GM19455 (cell line): ENCODE results near the gene PAQR9.
"Not testable (repeated sequence)": the region's sequence is repeated elsewhere in the genome, so short reads cannot be mapped to it uniquely, and the experiment has no call there.

Experiments used
- ATAC-seq: cut with Tn5 transposase; IDR thresholded peaks from one replicate; pipeline ENCODE4 v1.9.1; 2021; ENCODE audit not compliant: unreplicated experiment

PAQR9 gene, protein sequence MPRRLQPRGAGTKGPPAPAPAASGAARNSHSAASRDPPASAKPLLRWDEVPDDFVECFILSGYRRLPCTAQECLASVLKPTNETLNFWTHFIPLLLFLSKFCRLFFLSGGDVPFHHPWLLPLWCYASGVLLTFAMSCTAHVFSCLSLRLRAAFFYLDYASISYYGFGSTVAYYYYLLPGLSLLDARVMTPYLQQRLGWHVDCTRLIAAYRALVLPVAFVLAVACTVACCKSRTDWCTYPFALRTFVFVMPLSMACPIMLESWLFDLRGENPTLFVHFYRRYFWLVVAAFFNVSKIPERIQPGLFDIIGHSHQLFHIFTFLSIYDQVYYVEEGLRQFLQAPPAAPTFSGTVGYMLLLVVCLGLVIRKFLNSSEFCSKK

DNA sequence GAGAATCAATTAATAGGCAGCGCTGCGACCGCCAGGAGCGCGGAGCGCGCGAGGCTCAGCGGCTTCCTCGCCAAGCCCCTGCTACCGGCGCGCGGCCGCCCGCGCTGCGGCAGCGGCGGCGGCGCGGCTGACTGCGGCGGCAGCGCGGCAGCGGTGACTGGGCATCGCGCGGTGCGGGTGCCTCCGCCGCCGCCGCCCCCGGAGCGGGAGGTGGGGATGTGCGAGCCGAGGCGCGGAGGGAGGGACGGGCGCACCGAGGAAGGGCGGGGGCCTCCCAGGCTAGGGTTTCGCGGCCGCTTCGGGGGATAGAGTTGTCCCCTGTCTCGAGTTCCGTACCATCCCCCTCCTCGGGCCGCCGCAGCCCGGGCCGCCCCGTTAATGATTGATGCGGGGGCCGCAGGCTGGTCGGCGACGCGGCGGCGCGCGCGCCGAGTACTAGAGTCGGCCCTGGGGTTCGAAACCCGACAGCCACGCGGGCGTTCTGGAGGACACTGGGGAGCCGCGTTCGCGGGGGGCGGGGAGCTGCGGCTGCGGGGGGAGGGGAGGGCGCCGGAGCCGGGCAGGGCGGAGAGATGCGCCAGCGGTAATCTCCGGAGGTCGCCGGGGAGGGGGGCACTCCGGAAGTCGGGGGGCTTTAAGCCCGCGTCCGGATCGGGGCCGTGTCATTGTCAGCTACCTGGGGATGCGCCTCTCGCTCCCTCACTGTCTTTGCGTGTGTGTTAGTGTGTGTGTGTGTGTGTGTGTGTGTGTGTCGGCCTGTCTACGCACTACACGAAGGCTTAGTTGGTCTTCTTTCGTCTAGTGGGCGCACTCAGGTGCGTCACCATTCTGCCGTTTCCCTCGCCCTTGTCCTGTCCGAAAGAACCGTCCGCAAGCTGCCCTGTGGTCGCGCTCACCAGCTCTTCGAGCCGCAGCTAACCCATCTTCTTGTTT is at the start of gene PAQR9:
TSS of gene PAQR9 (minus strand) at position 159 of the 933 bp plus-strand sequence. CDS start 338 bp downstream, outside the sequence.
- no peak for ATAC-seq

DNA sequence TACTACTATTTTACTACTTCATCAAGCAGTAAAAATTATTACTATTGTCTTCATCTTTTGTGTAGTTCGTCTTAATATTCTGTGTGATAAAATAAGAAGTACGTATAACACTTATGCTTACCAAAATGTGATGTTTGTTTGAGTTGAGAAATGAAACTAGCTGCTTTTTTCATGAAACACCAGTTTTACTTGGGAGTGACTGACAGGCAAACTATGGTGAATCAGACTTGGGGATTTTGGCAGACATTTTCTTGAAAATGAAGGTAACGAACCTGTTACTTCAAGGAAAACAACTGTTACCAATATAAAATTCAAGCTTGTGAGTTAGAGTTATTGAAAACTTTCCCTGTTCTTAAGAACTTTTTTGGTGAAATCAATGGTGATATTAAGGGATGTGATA is 48.2 kb upstream of the PAQR9 start:
- no peak for ATAC-seq

DNA sequence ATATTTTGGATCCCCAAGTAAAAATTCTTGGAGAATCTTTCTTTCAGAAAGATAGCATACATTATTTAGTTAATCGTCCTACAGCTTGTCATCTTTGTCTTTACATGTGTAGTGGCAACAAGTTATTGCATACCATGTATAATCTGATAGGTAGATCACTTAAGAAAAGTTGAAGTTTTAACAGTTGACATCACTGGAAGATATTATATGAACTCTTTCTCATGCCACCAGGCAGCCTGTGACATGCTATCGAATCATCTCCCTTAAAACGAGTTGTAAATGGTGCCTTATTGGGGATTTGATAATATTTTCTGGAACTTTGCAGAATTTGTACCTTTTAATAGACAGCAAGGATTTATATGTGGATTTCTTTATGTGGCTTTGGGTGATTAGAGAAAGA is 46.5 kb upstream of the PAQR9 start:
- ATAC-seq = no peak

DNA sequence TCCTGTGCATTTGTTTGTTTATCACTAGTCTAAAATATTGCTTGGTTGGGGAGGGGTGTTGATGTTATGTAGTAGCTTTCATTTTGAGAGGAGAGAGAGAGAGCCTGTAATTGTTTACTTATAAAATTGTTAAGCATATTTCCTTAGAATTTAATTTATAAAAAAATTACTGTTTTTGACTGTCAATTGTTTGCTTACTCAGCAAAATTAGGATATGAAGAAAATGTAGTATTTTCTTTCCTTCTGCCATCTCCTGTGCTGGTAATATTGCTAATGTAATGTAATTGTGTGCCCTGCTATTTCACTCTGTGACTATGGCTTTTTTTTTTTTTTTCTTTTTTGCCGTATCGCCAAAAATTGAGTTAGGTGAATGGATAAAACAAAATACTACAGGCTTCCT is 41.3 kb upstream of the PAQR9 start:
- no peak for ATAC-seq

DNA sequence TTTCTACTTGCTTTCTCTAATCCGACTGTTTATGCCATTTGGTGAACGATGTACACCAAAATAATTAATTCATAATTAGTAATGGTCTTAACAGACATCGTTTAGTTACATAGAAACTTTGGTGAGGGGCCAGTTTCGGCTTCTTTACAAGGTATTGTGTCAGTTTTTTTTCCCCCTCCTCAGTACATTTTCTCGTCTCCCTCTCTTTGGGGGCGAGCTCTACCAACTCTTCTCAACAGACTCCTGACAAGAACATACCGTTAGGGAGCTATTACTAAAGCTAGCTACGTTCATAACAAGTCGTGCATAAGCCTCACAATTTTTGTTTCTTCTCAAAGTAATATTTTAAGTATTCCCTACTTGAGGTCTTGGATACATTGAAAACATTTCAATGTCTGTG is 39.3 kb upstream of the PAQR9 start:
- ATAC-seq = no peak

DNA sequence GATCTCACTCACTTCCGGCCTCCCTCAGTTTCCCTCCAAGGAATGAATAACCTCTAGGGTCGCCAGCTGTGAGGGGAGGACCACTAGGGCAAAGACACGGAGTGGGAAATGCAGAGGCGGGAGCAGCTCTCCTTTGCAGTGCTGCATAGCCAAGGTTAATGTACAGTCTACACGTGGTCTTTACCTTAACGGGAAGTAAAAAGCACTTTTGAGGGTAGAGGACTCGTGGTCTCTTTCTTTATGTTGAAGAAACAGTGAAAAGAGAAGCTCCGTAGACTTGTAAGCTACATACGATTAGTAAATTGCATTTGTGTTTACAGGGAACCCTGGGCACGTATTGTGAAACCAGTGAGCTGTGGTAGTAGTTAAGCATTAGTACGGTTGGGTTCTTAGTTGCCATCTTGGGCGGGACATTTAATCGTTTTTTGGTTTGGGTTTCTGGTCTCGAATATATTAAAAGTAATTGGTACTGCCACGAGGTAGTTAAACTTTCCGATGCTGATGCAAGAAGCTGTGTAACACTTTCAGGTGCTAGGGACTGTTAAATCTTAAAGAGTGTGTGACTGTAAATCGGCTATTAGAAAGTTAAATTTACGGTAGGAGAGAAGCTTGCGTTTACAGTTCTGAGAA is 38.7 kb upstream of the PAQR9 start:
- ATAC-seq = peak; percentile 35

DNA sequence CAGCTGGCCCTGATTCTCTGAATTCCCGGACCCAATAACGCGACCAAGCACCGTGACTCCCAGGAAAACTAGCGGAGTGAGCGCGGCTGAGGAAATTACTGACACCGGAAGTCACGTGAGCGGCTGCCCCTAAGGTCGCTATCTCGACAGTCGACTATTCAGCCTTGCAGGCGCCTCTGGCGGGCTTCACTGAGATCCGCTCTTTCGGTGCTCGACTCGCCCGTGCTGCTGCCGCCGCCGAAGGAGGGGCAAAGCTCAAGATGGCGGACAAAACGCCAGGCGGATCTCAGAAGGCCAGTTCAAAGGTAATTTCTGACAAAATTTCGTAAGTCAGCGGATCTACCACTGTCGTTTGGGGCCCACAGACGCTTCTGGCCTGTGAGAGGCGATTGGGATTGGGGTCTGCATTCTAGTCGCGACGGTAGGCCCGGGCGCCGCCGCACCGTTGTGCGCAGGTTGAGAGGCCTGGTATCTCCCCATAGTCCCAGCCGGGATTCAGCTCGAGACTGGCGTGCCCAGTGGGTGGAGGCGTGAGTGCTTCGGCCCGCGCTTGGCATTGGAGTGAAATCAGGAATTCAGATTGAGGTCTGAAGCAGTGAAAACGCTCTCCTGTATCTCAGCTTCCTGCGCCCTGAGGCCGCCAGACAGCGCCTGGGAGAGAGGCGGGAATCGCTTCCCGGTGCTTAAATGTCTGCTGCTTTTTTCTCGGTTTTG is 38.1 kb upstream of the PAQR9 start, which contains the start of gene U2SURP:
TSS of gene U2SURP (plus strand) at position 202 of the 714 bp plus-strand sequence. CDS start at position 261, 59 bp downstream.
- ATAC-seq = peak; percentile 91

DNA sequence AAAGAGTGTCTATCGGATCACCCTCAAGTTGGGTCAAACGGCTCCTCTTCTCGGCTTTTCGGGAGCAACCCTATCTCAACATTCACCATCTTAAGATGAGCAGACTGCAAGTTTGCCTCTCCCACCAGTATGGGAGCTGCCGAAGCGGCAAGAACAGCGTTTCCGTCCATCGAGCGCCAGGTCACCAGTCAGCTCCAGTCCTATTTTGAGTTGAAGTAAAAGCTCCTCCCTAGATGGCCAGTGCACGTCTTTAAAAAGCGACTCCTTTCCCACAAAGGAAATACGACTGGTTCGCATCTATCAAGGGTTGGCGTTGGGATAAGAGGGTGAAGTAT is 37.5 kb upstream of the PAQR9 start:
- peak; percentile 73 for ATAC-seq

DNA sequence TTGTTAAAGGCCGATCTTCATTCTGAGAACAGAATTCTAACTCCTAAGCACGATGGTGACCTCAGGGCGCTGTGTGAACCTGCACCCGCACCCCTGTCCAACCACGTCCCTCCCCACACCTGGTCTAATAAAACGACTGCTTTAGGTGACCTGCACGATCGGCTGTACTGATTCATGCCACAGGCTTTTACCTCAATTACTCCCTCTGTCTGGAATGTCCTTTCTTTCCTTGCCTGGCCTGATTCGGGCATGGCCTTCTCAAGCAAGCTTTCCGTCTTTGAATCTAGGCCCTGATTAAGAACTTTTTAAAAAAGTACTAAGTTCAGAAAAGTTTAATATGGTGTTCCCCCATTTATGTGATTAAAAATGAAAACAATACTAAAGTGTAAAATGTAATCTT is 37.1 kb upstream of the PAQR9 start:
- ATAC-seq = no peak

DNA sequence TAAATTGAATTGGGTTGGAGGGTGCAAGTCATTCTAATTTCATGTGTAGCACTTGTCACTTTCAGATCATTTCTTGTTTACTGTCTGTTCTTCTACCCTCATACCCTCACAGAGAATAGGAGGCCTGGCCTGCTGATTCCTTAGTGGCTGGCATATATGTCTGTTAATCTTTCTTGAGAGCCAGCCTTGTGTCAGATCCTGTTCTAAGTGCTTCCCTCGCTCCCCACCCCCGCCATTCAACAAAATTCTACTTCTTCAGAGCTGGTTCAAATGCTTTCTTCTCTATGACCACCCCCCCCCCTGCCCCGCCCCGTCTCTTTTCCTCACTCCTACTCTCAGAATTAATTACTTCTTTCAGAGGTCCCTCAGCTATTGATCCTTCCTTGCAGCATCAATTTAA is 36.4 kb upstream of the PAQR9 start:
- ATAC-seq = no peak

DNA sequence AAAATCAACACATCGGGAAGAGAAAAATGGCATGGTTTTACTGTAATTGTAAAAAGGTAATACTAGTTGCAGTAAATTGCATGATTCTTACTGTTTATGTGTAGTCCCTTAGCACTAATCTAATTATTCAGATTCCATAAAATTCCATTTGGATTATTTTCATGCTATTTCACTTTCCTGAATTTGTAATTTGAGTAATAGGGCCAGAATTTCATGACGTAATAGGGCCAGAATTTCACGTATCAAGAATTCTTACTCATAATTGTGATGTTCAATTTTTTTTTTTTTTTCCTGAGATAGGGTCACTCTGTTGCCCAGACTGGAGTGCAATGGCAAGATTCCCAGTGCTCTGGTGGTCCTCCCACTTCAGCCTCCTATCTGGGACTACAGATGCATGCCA is 35.0 kb upstream of the PAQR9 start:
- ATAC-seq = no peak

DNA sequence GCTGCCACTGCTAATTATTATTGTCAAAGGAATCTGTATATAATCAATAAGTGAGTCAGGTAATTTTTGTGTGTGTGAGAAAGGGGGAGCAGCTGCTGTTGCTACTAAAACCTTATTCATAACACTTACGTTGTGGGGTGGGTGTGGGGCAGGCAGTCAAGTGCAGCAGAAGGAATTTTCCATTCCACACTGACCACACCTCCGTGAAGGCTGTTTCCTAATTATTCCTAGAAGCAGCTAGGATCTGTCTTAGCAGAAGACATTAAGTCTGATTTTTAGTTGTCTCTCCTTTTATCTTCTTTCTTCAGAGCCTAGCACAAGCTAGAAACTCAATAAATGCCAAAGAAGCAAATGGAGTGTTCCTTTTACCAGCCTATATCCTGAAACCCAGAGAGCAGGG is 33.9 kb upstream of the PAQR9 start:
- ATAC-seq = no peak

DNA sequence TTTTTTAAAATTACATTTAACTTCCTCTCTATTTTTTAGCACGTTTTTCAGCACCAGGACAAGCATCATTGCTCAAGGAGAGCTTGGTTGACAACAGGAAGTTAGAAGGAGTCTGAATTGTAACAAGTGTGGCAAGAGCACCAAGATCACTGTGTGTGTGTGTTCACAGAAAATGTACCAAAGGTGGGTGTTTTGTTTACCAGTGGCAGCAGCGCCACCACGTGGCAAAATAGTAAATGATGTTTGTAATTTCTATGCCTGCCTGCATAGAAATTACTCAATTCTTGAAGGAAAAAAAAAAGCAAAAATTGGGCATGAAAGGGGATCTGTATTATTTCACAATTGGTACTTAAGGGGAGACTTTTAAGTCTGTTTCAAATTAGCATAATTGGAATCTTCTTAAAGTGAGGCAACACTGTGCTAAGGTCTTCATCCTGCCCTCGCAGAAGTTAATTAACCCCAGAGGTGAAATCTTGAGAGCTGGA is 30.5 kb upstream of the PAQR9 start:
- no peak for ATAC-seq

DNA sequence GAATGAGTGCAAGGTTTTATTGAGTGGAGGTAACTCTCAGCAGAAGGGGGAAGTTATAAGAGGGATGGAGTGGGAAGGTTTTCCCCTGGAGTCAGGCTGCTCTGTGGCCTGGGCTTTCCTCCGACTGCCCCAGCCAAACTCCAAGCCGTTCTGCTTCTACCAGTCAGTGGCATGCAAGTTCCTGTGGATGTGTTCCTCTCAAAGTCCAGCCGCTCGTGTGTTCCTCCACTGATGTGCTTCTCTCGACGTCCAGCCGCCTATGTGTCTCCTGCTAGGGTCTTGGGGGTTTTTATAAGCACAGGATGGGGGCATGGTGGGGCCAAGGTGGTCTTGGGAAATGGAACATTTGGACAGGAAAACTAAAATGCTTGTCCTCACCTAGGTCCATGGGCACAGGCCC is 28.8 kb upstream of the PAQR9 start:
- ATAC-seq = no peak

DNA sequence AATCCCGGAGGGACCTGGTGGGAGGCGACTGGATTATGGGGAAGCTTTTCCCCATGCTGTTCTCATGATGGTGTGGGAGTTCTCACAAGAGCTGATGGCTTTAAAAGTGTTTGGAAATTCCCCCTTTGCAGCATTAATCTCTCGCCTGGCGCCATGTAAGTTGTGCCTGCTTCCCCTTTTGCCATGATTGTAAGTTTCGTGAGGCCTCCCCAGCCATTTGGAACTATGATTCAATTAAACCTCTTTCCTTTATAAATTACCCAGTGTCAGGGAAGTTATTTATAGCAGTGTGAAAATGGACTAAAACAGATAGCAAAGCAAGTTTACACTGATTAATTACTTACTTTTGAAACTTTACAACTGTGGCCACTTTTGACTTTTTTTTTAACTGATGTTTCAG is 27.2 kb upstream of the PAQR9 start:
- ATAC-seq = no peak

DNA sequence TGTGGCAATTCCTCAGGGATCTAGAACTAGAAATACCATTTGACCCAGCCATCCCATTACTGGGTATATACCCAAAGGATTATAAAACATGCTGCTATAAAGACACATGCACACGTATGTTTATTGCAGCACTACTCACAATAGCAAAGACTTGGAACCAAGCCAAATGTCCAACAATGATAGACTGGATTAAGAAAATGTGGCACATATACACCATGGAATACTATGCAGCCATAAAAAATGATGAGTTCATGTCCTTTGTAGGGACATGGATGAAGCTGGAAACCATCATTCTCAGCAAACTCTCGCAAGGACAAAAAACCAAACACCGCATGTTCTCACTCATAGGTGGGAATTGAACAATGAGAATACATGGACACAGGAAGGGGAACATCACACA is 25.4 kb upstream of the PAQR9 start:
- ATAC-seq = not testable (repeated sequence)

DNA sequence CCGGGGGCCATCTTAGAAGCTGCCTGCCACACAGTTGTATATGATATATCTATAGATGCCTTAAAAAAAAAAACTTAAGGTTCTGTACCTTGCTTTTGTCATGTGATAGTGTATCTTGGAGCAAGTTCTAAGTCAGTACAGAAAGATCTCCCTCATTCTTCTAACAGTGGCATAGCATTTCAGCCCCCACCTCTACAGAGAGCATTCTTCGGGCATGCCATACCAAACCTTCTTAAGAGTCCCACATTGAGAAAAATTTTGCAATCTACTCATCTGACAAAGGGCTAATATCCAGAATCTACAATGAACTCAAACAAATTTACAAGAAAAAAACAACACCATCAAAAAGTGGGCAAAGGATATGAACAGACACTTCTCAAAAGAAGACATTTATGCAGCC is 24.7 kb upstream of the PAQR9 start:
- ATAC-seq = not testable (repeated sequence)

DNA sequence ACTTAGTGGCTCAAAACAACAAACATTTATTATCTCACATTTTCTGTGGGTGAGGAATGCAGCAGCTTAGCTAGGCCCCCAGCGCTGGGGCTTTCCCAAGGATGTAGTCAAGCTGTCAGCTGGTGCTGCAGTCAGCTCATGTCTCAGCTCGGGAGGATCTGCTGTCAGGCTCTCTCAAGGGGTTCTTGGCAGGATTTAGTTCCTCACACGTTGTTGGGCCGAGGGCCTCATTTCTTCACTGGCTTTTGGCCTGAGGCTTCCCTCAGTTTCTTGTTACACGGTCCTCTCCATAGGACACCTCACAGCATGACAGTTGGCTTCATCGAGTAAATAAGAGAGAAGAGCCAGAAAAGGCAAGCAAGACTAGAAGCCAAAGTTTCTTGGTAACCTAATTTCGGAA is 24.2 kb upstream of the PAQR9 start:
- ATAC-seq = no peak

DNA sequence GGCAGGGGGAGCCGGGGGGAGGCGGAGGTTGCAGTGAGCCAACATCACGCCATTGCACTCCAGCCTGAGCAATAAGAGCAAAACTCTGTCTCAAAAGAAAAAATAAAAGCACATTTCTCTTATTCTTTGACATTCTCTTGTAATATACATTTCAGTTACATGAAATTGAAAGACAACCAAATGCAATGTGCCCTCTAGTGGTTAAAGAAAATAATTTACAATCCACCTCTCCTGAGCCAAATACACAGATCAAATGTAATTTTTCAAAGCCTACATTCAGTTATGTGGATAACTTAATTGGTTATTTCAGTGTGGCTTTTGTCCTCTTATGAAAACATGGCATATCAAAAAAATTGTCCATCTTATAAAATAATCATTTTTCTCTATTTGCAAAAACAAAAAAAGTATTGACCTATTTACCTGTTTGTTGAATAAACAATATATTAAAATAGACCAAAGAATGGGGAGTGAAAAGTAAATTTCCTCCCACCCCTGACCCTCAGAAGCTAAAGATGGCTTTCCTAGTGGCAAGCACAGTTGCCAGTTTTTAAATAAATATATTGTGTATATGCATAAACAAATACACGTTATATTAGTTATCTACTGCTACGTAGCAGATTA is 23.7 kb upstream of the PAQR9 start:
- no peak for ATAC-seq

DNA sequence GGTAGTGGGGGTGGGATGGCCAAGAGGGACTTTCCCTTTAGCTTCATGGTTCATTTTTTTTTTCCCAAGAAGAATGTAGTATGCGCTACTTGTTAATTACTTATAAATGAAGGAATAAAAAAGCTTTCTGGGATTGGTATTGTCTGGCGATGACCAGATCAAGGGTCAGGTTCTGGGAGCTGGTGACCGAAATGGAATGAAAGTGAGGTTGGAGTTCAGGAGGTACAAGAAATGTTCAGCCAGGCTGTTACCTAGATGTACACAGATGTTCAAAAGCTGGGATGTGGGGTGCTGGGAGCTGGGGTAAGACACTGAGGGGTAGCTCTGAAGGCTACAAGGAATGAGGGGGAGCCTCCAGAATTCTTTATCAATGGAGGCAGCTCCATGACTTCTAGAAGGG is 20.8 kb upstream of the PAQR9 start:
- ATAC-seq = no peak
